ENCODE results near the gene CCNI.
"Not testable (repeated sequence)": the region's sequence is repeated elsewhere in the genome, so short reads cannot be mapped to it uniquely, and the experiment has no call there.

The CCNI gene

GRCh38 chr4:77075869-77076799 is at the start of gene CCNI:
CCNI (minus strand) TSS chr4:77075989; CDS start chr4:77066362, 9,627 bp downstream.
- DNase-seq = peak; percentile 75 to 100 (median 94)

- DNase-seq = no peak
Observed at GRCh38 chr4:77124576-77124975, 48.8 kb upstream of the CCNI start.

GRCh38 chr4:77123411-77123810 is 47.6 kb upstream of the CCNI start:
- no peak for DNase-seq

- no peak for DNase-seq
Observed at GRCh38 chr4:77122656-77123055, 46.9 kb upstream of the CCNI start.

- DNase-seq = no peak
Observed at GRCh38 chr4:77121736-77122240, 46.0 kb upstream of the CCNI start.

GRCh38 chr4:77120886-77121508 is 45.2 kb upstream of the CCNI start:
- DNase-seq = no peak

- no peak for DNase-seq
Observed at GRCh38 chr4:77117721-77118120, 41.9 kb upstream of the CCNI start.

GRCh38 chr4:77113069-77113468 is 37.3 kb upstream of the CCNI start:
- no peak for DNase-seq

GRCh38 chr4:77110730-77111129 is 34.9 kb upstream of the CCNI start:
- DNase-seq = no peak

GRCh38 chr4:77104791-77105540 is 29.2 kb upstream of the CCNI start:
- DNase-seq = peak in 17 of 58 donors; percentile 2 to 50 (median 9)

GRCh38 chr4:77104388-77104787 is 28.6 kb upstream of the CCNI start:
- no peak for DNase-seq

- no peak for DNase-seq
Observed at GRCh38 chr4:77100234-77100633, 24.4 kb upstream of the CCNI start.

GRCh38 chr4:77097611-77098010 is 21.8 kb upstream of the CCNI start:
- no peak for DNase-seq

GRCh38 chr4:77095101-77095821 is 19.5 kb upstream of the CCNI start:
- peak in 53 of 58 donors; percentile 1 to 80 (median 39) for DNase-seq

GRCh38 chr4:77094496-77094895 is 18.7 kb upstream of the CCNI start:
- DNase-seq = no peak

GRCh38 chr4:77093401-77093800 is 17.6 kb upstream of the CCNI start:
- no peak for DNase-seq

GRCh38 chr4:77092975-77093374 is 17.2 kb upstream of the CCNI start:
- no peak for DNase-seq

- no peak for DNase-seq
Observed at GRCh38 chr4:77089866-77090265, 14.1 kb upstream of the CCNI start.

GRCh38 chr4:77087027-77087426 is 11.2 kb upstream of the CCNI start:
- not testable (repeated sequence) for DNase-seq

GRCh38 chr4:77084019-77084639 is 8.3 kb upstream of the CCNI start:
- no peak for DNase-seq
